Prostate gland (tissue), 2 donors: ENCODE measurements around the gene ADAMTS19. TPM values are rescaled to one million over a fixed set of nuclear protein-coding genes. Genes with fewer than 3 reads are reported as not detected.
A peak's percentile ranks its signal among the peaks of the same experiment; 100 is the strongest.

Source experiments
- DNase-seq: peaks from one replicate; pipeline ENCODE4 v3.0.0-alpha.2; 2019; ENCODE audit warnings: low spot score
- H3K27ac ChIP-seq, 2 donors: fragments of 200-600 bp; sonication (generic); 2 replicates each; pipeline ENCODE4 v1.5.1; 2017 to 2019
- H3K27me3 ChIP-seq: fragments of 200-600 bp; sonication (generic); replicated peaks from 2 replicates; pipeline ENCODE4 v1.5.1; 2019; ENCODE audit not compliant: insufficient read depth
- H3K36me3 ChIP-seq, 2 donors: fragments of 200-600 bp; sonication (generic); 1 replicate in 1 of 2; 2 replicates in 1 of 2; pipeline versions ENCODE4 v1.5.1 to v1.8.1; 2017 to 2019
- H3K4me1 ChIP-seq: fragments of 200-600 bp; sonication (generic); replicated peaks from 2 replicates; pipeline ENCODE4 v1.5.1; 2019
- H3K4me3 ChIP-seq, 2 donors: fragments of 200-600 bp; sonication (generic); 2 replicates each; pipeline ENCODE4 v1.5.1; 2017 to 2019
- H3K9me3 ChIP-seq: fragments of 200-600 bp; sonication (generic); 2 replicates; pipeline ENCODE4 v1.5.1; 2017
- CTCF ChIP-seq, 4 experiments: fragments of 200-600 bp in 2 of 4; fragments of 450-650 bp in 2 of 4; sonication (generic) in 2 of 4; IDR thresholded peaks; 1 replicate in 3 of 4; 2 replicates in 1 of 4; pipeline ENCODE4 v1.5.1; 2016 to 2019; ENCODE audit warnings: antibody characterized with exemption in 4 of 4, mild to moderate bottlenecking in 2 of 4, moderate library complexity in 2 of 4
- POLR2A ChIP-seq: fragments of 450-650 bp; IDR thresholded peaks from one replicate; pipeline ENCODE4 v1.6.1; 2016; ENCODE audit warnings: antibody characterized with exemption, mild to moderate bottlenecking
- POLR2AphosphoS5 ChIP-seq: sonication (generic); formaldehyde crosslinking; IDR thresholded peaks from one replicate; pipeline ENCODE4 v1.6.1; 2017; ENCODE audit warnings: antibody characterized with exemption
- WGBS: methylation state at CpG from one replicate; pipeline ENCODE4 v1.1.5; 2018; 5-methylcytosine and 5-hydroxymethylcytosine counted together
- intact Hi-C: fragments of 100-400 bp; cut with DNase I; formaldehyde crosslinking; loops from one replicate; pipeline ENCODE4 v1.14.2; 2022
- total RNA-seq, 2 donors: library from RNA; depleted of rRNA; stranded (reverse); fragments of >200 nt; gene quantifications; one replicate each; pipeline ENCODE4 v1.1.0, GENCODE V29; 2016

ADAMTS19 gene
- total RNA-seq, 2 donors from 2014 or later: 1.3 to 3.0 TPM

- Histone ChIP-seq H3K4me1 (no peaks in the 10 kb centered on the region), H3K9me3 (no peaks in the 10 kb centered on the region), H3K36me3 (no peaks in the 10 kb centered on the region), H3K4me3 (no peak overlapping the region), H3K27me3 (no peaks in the 10 kb centered on the region), H3K27ac (no peak overlapping the region)
- 88% methylated on average over 2 of the region's 2 CpGs for WGBS
- intact Hi-C loops: loop anchor here (5.0 to 10.0 kb wide), 3 partner anchors 594 to 1552 kb away; no protein-coding TSS in a partner anchor
- no peak for TF ChIP-seq POLR2A
- TF ChIP-seq POLR2AphosphoS5: no peak
- no peak for TF ChIP-seq CTCF (IDR thresholded peaks at IDR 0.05)
- no peak for DNase-seq
Measured at GRCh38 chr5:129766798-129767197, 306.7 kb downstream of the ADAMTS19 start.

GRCh38 chr5:129767927-129768380 is 307.9 kb downstream of the ADAMTS19 start:
- no peaks in the 10 kb centered on the region for H3K9me3 ChIP-seq
- DNase-seq: peak; percentile 75
- H3K36me3 ChIP-seq: no peaks in the 10 kb centered on the region
- no peak overlapping the region for H3K4me3 ChIP-seq
- H3K27ac ChIP-seq: no peak overlapping the region
- no peaks in the 10 kb centered on the region for H3K4me1 ChIP-seq
- 0% methylated on average over 3 of the region's 3 CpGs for WGBS
- TF ChIP-seq CTCF (IDR thresholded peaks at IDR 0.05) (peak; percentile 88 to 97 (median 94)), POLR2A (no peak), POLR2AphosphoS5 (no peak)
- no peaks in the 10 kb centered on the region for H3K27me3 ChIP-seq
- intact Hi-C loops: loop anchor here (5.0 to 10.0 kb wide), 3 partner anchors 596 to 1553 kb away; no protein-coding TSS in a partner anchor

GRCh38 chr5:129768735-129769134 is 308.6 kb downstream of the ADAMTS19 start:
- no peaks in the 10 kb centered on the region for H3K9me3 ChIP-seq
- WGBS: 69% methylated on average over 6 of the region's 6 CpGs
- no peaks in the 10 kb centered on the region for H3K27me3 ChIP-seq
- intact Hi-C loops: loop anchor here (5.0 to 10.0 kb wide), 3 partner anchors 596 to 1554 kb away; no protein-coding TSS in a partner anchor
- no peaks in the 10 kb centered on the region for H3K36me3 ChIP-seq
- DNase-seq: no peak
- H3K4me3 ChIP-seq: no peak overlapping the region
- no peaks in the 10 kb centered on the region for H3K4me1 ChIP-seq
- H3K27ac ChIP-seq: no peak overlapping the region
- TF ChIP-seq CTCF (IDR thresholded peaks at IDR 0.05): no peak
- no peak for TF ChIP-seq POLR2A
- no peak for TF ChIP-seq POLR2AphosphoS5

- Histone ChIP-seq H3K27ac (no peak overlapping the region), H3K36me3 (no peaks in the 10 kb centered on the region), H3K27me3 (no peaks in the 10 kb centered on the region), H3K4me3 (no peak overlapping the region), H3K4me1 (no peaks in the 10 kb centered on the region), H3K9me3 (no peaks in the 10 kb centered on the region)
- 70% methylated on average over 5 of the region's 5 CpGs for WGBS
- TF ChIP-seq POLR2A: no peak
- no peak for TF ChIP-seq POLR2AphosphoS5
- no peak for TF ChIP-seq CTCF (IDR thresholded peaks at IDR 0.05)
- intact Hi-C loops: loop anchor here (2.0 to 5.0 kb wide), 2 partner anchors 83 to 868 kb away; no protein-coding TSS in a partner anchor
- DNase-seq: no peak
Measured at GRCh38 chr5:129770024-129770820, 310.1 kb downstream of the ADAMTS19 start.
